Embryonic facial prominence (tissue), 1 donor: ENCODE measurements around the gene GPR21.

Experiments
- DNase-seq: peaks from one replicate; pipeline ENCODE4 v3.0.0-alpha.2; 2016; ENCODE audit errors: extremely low spot score

The GPR21 gene, protein sequence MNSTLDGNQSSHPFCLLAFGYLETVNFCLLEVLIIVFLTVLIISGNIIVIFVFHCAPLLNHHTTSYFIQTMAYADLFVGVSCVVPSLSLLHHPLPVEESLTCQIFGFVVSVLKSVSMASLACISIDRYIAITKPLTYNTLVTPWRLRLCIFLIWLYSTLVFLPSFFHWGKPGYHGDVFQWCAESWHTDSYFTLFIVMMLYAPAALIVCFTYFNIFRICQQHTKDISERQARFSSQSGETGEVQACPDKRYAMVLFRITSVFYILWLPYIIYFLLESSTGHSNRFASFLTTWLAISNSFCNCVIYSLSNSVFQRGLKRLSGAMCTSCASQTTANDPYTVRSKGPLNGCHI

DNA sequence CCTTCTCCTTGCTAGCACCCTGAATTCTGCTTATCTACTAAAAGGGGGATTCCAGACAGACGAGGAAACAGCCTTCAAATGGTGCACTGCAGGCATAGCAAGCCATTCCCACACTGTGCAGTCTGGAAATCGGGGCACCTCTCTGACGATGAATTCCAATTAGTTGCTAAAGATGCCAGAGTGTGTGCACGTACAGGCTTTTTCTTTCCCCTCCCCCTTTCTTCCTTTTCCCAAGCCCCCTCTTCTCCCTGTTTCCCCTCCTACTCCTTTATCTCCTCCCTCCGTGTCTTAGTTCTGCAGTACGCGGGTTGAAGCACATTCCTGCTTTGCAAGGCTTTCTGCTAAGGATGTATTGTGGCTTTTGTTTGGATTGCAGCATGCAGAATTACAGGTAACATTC, at the start of gene GPR21:
GPR21 (plus strand) TSS at position 316 of the 400 bp plus-strand sequence. CDS start 900 bp downstream, outside the sequence.
- DNase-seq = no peak

DNA sequence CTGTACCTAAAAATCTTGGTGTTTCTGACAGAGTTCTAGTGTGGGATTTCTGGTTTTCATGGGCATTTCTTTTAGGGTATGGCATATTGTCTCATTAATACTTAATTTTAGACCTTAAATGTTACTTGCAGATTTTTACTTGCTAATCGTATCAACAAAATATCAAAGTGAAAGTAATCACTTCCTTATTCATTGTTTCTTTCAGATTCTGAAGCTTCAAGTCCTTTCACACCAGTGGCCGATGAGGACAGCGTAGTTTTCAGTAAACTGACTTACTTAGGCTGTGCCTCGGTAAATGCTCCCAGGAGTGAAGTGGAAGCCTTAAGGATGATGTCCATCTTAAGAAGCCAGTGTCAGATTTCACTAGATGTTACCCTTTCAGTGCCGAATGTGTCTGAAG, 47.5 kb upstream of the GPR21 start:
- DNase-seq = no peak

DNA sequence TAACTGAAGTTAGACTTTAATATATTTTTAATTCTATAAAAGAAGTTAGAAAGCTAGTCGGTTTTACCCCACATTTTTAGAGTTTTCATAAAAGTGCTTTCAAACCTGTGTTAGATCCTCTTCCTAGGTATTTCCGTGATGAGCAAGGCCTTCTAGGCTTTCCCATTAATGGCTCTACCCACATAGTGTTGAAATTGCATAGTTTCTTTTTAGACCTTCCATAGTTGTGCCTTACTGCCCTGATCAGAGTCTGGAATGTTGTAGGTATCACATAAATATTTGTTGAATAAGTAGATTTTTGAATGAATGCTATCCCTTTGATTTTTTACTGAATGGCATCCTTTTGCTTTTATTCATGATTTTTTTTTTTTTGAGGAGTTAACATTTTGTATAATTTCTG, 45.3 kb upstream of the GPR21 start:
- no peak for DNase-seq

DNA sequence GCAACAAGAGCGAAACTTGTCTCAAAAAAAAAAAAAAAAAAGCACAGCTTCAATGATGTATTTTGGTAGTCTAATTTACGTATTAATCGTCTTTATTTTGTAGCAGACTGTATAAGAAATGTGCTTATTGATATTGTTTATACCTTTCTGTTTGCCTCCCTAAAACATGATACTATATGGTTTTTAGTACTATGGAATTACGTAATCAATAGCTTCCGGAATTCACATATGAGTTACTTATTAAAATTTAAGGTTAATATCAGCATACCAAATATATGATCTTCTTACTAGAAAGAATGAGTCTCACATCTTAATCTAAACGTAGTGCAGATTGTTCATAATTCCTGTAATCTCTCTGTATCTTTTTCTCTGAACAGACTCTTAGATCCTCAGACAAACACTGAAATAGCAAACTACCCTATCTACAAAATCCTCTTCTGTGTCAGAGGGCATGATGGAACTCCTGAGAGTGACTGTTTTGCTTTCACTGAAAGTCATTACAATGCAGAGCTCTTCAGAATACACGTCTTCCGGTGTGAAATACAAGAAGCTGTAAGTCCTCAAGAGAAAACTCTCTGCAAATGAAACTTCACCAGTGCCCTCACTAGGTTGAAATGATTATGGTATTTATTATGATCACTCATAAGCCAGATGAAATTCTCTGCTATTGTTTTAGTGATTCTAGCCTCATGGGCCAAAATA, 44.4 kb upstream of the GPR21 start:
- no peak for DNase-seq

DNA sequence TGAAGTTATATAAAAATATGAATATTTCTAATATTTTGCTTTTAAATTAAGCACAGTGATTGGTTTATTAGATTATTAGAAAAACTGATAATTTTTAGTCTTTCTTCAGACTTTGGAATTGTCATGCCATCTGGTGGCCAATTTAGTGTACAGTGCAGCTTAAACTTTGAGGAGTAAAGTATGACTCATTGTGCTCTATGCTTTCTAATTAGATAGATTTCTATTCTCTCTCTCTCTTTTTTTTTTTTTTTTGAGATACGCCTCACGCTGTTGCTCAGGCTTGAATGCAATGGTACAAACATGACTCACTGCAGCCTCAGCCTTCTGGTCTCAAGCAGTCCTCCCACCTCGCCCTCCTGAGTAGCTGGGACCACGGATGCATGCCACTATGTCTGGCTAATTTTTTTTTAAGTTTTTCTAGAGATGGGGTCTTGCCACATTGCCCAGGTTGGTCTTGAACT, 42.1 kb upstream of the GPR21 start:
- no peak for DNase-seq

DNA sequence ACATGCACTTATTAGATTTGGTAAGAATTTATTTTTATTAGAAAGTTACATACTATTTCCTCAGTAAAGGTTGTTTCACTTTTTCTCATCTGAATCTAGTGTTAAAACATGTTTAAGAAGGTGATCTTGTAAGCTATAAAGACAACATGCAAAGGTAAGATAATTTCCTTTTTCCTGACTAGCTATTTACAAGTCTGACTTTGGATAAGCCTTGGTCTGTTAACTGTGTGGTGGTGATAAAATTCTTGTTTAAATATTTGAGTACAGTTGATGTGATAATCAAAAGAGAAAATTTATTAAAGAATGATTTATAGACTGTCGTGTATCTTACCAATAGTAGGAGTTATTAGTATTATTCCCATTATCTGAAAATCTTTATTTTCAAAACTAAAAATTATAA, 36.9 kb upstream of the GPR21 start:
- DNase-seq = no peak

DNA sequence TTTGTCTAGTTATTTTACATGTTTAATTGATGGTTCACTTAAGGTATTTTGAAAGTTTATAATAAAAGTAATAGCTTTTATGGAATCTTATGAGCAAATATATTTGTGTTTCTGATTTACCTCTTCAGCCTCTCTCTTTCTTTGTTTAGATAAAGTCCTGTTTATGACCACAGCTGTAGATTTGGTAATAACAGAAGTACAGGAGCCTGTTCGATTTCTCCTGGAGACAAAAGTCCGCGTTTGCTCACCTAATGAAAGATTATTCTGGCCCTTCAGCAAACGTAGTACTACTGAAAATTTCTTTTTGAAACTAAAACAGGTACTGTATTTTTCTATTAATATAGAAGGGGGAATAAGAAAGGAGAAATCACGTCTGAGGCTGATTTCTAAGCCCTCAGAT, 35.0 kb upstream of the GPR21 start:
- DNase-seq = no peak

DNA sequence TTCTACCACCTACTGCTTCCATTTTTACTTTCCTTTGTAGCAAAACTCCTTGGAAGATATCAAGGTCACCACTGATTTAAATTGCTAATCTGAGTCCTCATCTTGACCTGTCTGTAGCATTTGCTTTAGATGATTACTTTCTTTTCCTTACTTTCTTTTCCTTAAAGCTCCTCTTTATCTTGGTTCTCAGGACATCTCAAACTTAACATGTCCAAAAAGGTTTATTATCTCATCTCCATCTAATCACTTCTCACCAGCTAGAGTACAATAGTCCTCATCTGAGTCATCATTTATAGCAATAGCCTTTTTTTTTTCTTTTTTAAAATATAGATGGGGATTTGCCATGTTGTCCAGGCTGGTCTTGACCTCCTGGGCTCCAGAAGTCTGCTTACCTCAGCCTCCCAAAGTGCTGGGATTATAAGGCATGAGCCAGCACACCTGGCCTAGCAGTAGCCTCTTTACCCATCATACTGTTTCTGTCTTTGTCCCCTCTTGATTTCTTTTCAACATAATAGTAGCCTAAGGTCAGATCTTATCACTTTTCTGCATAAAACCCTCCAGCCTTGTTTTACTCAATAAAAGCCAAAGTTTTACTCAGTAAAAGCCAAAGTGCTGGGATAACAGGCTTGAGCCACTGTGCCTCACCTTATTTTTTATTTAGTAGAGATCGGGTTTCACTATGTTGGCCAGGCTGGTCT, 32.9 kb upstream of the GPR21 start:
- DNase-seq = no peak

DNA sequence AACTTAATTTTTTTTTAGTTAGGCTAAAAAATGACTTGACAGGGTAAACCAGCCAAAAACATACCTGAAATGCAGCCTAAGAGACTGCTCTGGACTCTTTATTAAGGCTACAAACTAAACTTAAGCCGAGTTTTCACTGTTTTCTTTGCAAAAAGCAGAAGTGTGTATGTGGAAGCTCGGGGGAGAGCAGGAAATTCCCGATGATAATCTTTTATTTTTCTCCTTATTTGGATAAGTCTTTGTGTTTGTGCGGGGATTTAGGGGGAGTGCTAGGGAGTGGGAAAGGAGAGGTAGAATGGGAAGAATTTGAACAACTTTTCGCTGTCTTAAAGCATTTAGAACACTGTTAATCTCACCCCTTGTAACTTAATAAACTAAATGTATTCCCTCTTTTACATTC, 30.7 kb upstream of the GPR21 start:
- no peak for DNase-seq

DNA sequence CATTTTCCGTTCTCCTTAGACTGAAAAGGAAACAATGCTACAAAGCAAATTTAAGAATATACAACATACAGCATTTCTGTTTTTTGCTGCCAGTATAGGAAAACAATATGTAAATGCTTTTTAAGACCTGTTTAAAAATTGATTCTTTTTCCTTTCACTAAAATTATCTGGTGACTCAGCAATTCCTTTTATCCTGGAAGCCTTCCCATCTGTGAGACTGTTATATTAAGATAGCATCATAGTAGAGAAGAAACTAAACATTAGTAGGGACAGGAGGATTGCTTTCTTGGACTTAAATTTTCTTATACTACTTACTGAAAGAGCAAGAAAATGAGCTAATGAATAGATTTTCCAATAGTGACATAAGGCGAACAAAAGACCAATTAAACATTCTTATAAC, 30.0 kb upstream of the GPR21 start:
- DNase-seq = no peak

DNA sequence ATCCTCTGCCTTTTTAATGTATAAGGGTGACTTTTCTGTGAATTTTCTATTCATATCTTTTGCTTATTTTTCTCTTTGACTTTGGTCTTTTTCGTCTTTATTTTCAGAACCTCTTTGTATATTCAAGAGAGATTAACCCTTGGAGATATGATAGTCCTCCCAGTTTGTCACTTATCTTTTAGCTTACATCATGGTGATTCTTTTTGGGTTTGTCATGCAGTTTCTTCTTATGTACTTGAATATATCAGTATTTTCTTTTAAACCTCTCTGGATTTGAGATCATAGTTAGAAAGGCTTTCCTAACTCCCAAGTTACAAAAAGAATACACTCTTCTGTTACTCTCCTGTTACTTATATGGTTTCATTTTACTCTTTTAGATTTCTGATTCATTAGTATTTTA, 27.5 kb upstream of the GPR21 start:
- no peak for DNase-seq

DNA sequence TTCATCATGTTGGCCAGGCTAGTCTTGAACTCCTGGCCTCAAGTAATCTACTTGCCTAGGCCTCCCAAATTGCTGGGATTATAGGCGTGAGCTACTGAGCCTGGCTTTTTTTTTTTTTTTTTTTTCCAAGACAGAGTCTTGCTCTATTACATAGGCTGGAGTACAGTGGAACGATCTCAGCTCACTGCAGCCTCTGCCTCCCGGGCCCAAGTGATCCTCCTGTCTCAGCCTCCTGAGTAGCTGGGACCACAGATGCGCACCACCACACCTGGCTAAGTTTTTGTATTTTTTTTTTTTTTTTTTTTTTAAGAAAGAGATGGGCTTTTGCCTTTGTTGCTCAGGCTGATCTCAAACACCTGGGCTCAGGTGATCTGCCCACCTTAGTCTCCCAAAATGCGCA, 26.2 kb upstream of the GPR21 start:
- DNase-seq = no peak

DNA sequence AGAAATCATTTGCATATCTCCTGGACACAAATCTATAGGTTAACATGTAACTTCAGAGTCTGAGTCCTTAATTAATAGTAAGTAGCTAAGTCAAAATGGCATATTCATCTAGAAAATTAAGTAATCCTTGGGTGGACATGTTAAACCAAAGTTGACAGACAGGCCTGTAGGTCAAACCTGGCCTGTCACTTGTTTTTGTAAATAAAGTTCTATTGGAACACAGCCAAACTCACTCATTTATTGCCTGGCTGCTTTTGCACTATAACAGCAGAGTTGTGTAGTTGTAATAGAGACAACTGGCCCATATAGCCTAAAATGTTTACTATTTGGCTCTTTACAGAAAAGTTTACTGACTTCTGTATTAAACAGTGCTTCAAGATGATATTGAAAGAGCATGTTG, 24.6 kb upstream of the GPR21 start:
- DNase-seq = no peak

DNA sequence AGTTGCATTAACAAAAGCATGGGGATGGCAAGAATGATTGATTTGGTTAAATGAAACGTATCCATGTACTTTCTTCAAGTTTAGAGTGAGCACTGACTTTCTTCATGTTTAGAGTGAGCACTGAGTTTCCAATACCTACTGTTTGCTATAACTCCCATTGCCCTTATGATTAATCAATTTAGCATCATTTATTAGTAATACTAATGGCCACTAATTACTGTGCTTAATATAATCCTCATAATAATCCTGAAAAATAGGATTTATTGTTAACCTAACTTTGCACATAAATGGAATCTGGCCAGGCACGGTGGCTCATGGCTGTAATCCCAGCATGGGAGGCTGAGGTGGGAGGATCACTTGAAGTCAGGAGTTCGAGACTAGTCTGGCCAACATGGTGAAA, 22.1 kb upstream of the GPR21 start:
- no peak for DNase-seq

DNA sequence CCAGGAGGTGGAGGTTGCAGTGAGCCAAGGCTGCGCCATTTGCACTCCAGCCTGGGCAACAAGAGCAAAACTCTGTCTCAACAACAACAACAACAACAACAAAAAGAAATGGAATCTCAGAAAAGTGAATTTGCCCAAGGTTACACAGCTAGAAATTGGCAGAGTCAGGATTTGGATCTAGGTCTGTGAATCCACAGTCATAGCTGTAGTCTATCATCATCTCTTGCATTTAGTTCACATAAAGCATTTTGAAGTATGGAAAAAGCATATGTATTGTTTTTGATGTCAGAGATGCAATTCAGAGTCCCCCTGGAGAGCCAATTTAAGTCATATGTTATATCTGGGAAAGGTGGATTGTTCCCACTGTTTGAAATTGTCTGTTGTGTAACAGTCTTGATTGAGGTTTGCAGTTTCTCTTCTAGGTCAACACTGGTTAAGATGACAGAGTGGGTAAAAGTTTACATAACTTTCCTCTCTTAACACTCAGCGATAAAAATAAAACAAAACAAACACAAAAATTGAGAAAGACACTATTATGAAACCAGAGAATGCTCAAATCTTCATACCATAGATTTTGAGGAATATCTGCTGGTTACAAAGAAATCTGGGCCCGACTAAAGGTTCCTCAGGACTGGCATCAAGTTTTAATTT, 21.5 kb upstream of the GPR21 start:
- DNase-seq = no peak

DNA sequence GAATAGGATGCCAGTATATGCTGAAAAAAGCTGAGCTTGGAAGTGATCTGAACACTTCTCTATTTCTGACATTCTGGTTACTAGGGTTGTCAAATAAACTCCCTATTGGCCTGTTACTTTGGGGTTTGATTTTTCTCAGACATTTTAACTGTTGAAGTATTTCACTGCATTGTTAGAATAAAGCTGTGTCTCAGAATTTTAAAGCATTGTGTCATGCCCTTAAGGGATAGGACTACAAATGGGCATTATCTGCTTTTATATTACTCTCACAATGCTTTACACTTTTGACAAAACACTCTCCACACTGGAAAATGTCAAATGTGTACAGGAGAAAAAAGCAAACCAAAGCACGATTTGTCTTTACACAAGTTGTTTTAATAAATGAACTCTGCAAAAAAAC, 16.8 kb upstream of the GPR21 start:
- DNase-seq = no peak

DNA sequence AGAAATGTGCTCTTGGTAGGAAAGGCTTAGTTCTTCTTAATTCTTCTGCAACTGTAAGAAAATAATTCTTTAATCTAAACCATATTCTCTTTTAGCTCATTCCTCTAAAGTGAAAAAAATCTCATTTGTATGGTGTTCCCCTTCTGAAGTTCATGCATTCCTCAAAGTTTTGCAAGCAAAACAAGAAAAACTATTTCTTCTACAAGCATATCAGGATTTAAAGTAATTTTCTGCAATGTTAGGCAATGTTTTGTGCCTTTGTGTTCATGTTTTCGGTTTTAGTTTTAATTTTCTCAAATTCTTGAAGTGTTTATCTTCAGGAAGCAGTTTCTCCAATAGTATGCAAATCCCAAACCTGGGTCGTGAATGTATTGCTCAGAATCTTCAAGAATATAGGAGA, 12.7 kb upstream of the GPR21 start:
- no peak for DNase-seq

DNA sequence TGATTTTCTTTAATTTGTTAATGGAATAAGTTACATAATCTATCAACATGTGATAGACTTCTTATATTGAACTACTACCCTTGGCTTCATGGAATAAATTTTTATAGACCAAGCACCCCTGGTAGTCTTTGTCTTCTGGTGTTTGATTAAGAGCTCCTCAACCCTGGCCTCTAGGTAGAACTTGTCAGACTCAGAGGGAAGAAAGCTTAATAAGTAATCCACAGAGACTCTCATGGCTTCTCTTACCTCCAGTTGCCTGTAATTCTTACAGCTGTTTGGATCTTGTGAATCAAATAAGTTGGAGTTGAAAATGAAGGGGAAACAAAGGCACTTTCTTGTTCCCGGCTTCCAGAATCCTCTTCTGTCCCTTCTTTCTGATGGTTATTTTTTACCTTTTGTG, 7.0 kb upstream of the GPR21 start:
- no peak for DNase-seq

DNA sequence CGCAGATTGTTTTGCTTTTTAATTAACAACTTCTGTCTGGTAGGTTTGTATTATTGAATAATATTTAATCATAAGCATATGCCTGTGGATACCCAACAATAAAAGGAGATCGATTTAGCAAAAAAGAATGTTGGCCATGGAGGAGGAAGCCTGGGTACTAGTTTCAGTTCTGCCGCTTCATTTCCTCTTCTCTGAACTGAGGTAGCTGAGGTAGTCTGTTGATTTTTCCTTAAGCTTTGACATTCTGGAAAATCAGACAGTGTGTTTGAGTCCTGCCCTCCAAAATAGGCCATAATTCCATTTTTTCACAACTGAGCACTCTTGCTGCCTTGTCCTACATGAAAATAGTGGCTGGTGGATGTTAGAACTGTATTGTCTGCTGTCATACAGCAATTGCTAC, 6.0 kb upstream of the GPR21 start:
- no peak for DNase-seq

DNA sequence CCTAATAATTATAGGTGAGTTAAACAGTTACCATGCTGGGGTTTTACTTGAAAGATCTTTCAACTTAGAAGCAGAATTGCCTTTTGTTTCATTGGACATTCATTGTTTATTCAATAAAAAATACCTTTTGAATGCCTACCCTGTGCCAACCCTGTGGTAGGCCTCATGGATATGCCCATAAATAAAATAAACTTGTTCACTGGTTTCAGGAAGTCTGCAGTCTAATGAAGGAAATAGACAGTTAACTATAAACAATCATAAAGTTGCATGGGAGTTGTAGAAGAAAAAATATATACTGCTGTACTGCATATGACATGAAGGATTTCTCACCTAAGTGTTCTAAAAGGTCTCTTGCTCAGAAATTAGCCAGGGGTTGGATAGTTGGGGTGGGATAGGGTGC, 5.3 kb upstream of the GPR21 start:
- no peak for DNase-seq

DNA sequence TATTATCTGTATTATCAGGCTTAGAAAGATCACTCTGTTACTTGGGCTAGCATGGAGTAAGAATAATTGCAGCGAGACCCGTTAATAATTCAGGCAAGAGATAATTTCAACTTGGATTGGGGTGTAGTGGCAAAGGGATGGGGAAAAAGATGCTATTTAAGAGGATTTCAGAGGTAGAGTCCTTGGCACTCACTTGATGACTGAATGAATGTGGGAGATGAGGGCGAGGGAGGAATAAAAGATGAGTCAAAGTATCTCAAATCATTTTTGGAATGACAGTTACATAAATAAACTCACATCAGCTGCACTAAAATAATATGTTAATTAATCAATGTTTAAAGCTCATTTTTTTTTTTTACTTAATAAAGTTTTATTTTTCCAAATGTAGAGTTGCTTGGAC, 4.5 kb upstream of the GPR21 start:
- DNase-seq = no peak

DNA sequence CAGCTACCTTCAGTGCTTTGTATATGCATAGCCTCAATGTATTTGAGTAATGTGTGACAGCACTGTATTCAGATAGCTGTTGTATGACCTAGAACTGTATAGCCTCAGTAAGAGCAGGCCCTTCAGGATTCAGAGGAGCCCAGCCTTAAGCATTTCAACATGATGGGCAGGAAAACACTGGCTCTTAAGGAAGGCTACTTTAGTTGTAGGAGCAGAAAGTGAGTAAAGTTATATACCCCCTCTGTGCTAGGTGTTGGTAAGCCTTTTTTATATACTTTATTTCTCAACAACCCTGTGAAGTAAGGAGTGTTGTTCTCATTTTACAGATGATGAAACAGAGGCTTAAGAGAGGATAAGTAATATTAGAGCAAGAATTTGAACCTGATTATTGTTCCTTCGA, 1.5 kb upstream of the GPR21 start:
- DNase-seq = no peak
